Measurements from ENCODE around the gene UPK3BL1.
"Not testable (repeated sequence)": the region's sequence is repeated elsewhere in the genome, so short reads cannot be mapped to it uniquely, and the experiment has no call there.

The UPK3BL1 gene

GRCh38 chr7:102618122-102618521 is 24.5 kb downstream of the UPK3BL1 start:
- not testable (repeated sequence) for DNase-seq

GRCh38 chr7:102616507-102617125 is 26.0 kb downstream of the UPK3BL1 start, which contains the start of gene RASA4:
Gene RASA4, minus strand, starts transcription at chr7:102616756. Its CDS starts 67 bp downstream, at chr7:102616689.
- not testable (repeated sequence) for DNase-seq

- not testable (repeated sequence) for DNase-seq
Observed at GRCh38 chr7:102615930-102616329, 26.7 kb downstream of the UPK3BL1 start.

GRCh38 chr7:102614873-102615272 is 27.7 kb downstream of the UPK3BL1 start:
- not testable (repeated sequence) for DNase-seq

- not testable (repeated sequence) for DNase-seq
Observed at GRCh38 chr7:102614346-102614697, 28.3 kb downstream of the UPK3BL1 start.

GRCh38 chr7:102613575-102614345 is 28.8 kb downstream of the UPK3BL1 start:
- not testable (repeated sequence) for DNase-seq

- DNase-seq = not testable (repeated sequence)
Observed at GRCh38 chr7:102611675-102612325, 30.8 kb downstream of the UPK3BL1 start.

- not testable (repeated sequence) for DNase-seq
Observed at GRCh38 chr7:102611013-102611674, 31.4 kb downstream of the UPK3BL1 start.

- DNase-seq = not testable (repeated sequence)
Observed at GRCh38 chr7:102610441-102610840, 32.1 kb downstream of the UPK3BL1 start.

- not testable (repeated sequence) for DNase-seq
Observed at GRCh38 chr7:102609734-102610133, 32.9 kb downstream of the UPK3BL1 start.

GRCh38 chr7:102606848-102607247 is 35.7 kb downstream of the UPK3BL1 start:
- DNase-seq = not testable (repeated sequence)

GRCh38 chr7:102604431-102605145 is 38.0 kb downstream of the UPK3BL1 start:
- not testable (repeated sequence) for DNase-seq

GRCh38 chr7:102602317-102602716 is 40.3 kb downstream of the UPK3BL1 start:
- DNase-seq = not testable (repeated sequence)

GRCh38 chr7:102599699-102600098 is 42.9 kb downstream of the UPK3BL1 start:
- DNase-seq = not testable (repeated sequence)

- DNase-seq = not testable (repeated sequence)
Observed at GRCh38 chr7:102596036-102596435, 46.6 kb downstream of the UPK3BL1 start.

- DNase-seq = not testable (repeated sequence)
Observed at GRCh38 chr7:102593637-102594334, 48.8 kb downstream of the UPK3BL1 start.

- DNase-seq = not testable (repeated sequence)
Observed at GRCh38 chr7:102592477-102593019, 50.0 kb downstream of the UPK3BL1 start.

- not testable (repeated sequence) for DNase-seq
Observed at GRCh38 chr7:102589857-102590256, 52.7 kb downstream of the UPK3BL1 start.

All from NCI-H2029 treated with DMSO at 0.1 percent for 48 hours (cell line).